MCF 10A (cell line): ENCODE measurements around the gene PVALEF. TPM values are rescaled to one million over a fixed set of nuclear protein-coding genes. Genes with fewer than 3 reads are reported as not detected.

Source experiments
- BruUV-seq: library from RNA; stranded (reverse); fragments of 400-500 nt; replicated peaks from 2 replicates; lab custom pipeline; 2021; lab: Mats Ljungman, UMichigan
- CTCF ChIA-PET: fragments of 300-600 bp; sonication (Branson Sonifier 250); formaldehyde crosslinking; extraction: SDS; loops from one replicate; lab custom pipeline; 2021; ENCODE audit warnings: antibody characterized with exemption, inconsistent platforms; lab: Yijun Ruan, JAX
- POLR2A ChIA-PET: fragments of 300-600, 350-650 bp; sonication (Branson Sonifier 250); formaldehyde crosslinking; extraction: SDS; loops from one replicate; lab custom pipeline; 2020; ENCODE audit warnings: antibody characterized with exemption, inconsistent platforms; lab: Yijun Ruan, JAX
- DNase-seq: peaks from one replicate; pipeline ENCODE4 v3.0.0-alpha.2; 2018; ENCODE audit not compliant: unreplicated experiment
- H3K27ac Mint-ChIP-seq: one replicate; pipeline ENCODE4 v1.8.0; 2022; ENCODE audit warnings: mild to moderate bottlenecking, low read depth, mixed read lengths; ENCODE audit not compliant: unreplicated experiment
- H3K27me3 Mint-ChIP-seq: one replicate; pipeline ENCODE4 v1.8.0; 2022; ENCODE audit warnings: mixed read lengths; ENCODE audit not compliant: insufficient read depth, unreplicated experiment
- H3K36me3 Mint-ChIP-seq: one replicate; pipeline ENCODE4 v1.8.0; 2022; ENCODE audit warnings: mild to moderate bottlenecking, moderate library complexity, mixed read lengths; ENCODE audit not compliant: insufficient read depth, unreplicated experiment
- H3K4me1 Mint-ChIP-seq: one replicate; pipeline ENCODE4 v1.8.0; 2022; ENCODE audit warnings: mixed read lengths; ENCODE audit not compliant: insufficient read depth, unreplicated experiment
- H3K4me3 Mint-ChIP-seq: one replicate; pipeline ENCODE4 v1.8.0; 2022; ENCODE audit warnings: mild to moderate bottlenecking, moderate library complexity, mixed read lengths; ENCODE audit not compliant: unreplicated experiment
- H3K9me3 Mint-ChIP-seq: one replicate; pipeline ENCODE4 v1.8.0; 2022; ENCODE audit warnings: mixed read lengths; ENCODE audit not compliant: unreplicated experiment
- CTCF ChIP-seq: fragments of 200-600 bp; IDR thresholded peaks from one replicate; pipeline ENCODE4 v1.8.0; 2022; ENCODE audit warnings: antibody characterized with exemption, mild to moderate bottlenecking; ENCODE audit not compliant: unreplicated experiment
- intact Hi-C: fragments of 100-400 bp; cut with micrococcal nuclease; formaldehyde crosslinking; loops from 2 replicates; pipeline ENCODE4 v1.14.1; 2022
- total RNA-seq: library from RNA; stranded (reverse); gene quantifications from 2 replicates; pipeline ENCODE4 v1.2.3, GENCODE V29; 2022

PVALEF gene
- total RNA-seq, 1 experiment from 2014 or later: not detected

- ChIA-PET POLR2A (no interaction called here), CTCF (no interaction called here)
- BruUV-seq: no TSS peak
- Mint-ChIP-seq H3K36me3 (no peaks in the 10 kb centered on the region), H3K4me3 (no peak overlapping the region), H3K9me3 (no peaks in the 10 kb centered on the region), H3K4me1 (no peaks in the 10 kb centered on the region), H3K27ac (no peak overlapping the region), H3K27me3 (no peaks in the 10 kb centered on the region)
- intact Hi-C loops: no loop called here
- no peak for DNase-seq
- no peak for TF ChIP-seq CTCF
Measured at GRCh38 chr17:81159611-81160265, 5.6 kb upstream of the PVALEF start.

- no peak for TF ChIP-seq CTCF
Measured at GRCh38 chr17:81160306-81160705, 5.0 kb upstream of the PVALEF start.

GRCh38 chr17:81160747-81161453 lies 4.4 kb upstream of the PVALEF start:
- BruUV-seq: no TSS peak
- no peak overlapping the region for H3K4me3 Mint-ChIP-seq

More at GRCh38 chr17:81160306-81160705, 5.0 kb upstream of the PVALEF start:
- Mint-ChIP-seq H3K4me1 (no peaks in the 10 kb centered on the region), H3K9me3 (no peaks in the 10 kb centered on the region), H3K27ac (no peak overlapping the region), H3K27me3 (no peaks in the 10 kb centered on the region), H3K36me3 (no peaks in the 10 kb centered on the region), H3K4me3 (no peak overlapping the region)
- no peak for DNase-seq
- intact Hi-C loops: no loop called here
- ChIA-PET CTCF (no interaction called here), POLR2A (no interaction called here)
- no TSS peak for BruUV-seq

More at GRCh38 chr17:81160747-81161453, 4.4 kb upstream of the PVALEF start:
- POLR2A ChIA-PET: no interaction called here
- Mint-ChIP-seq H3K36me3 (no peaks in the 10 kb centered on the region), H3K27me3 (no peaks in the 10 kb centered on the region), H3K9me3 (no peaks in the 10 kb centered on the region), H3K4me1 (no peaks in the 10 kb centered on the region), H3K27ac (no peak overlapping the region)
- CTCF ChIA-PET: no interaction called here
- DNase-seq: no peak
- TF ChIP-seq CTCF: no peak
- intact Hi-C loops: no loop called here
